Subcutaneous adipose tissue (tissue), 4 donors: ENCODE results near the gene FBXL17. TPM values are rescaled to one million over a fixed set of nuclear protein-coding genes. Genes with fewer than 3 reads are reported as not detected.

Experiments used
- total RNA-seq, 4 donors: library from RNA; depleted of rRNA; stranded (reverse); fragments of >200 nt; gene quantifications; one replicate each; pipeline ENCODE4 v1.1.0, GENCODE V29; 2016
- TF ChIP-seq, protein P1 (sequence below): fragments of 450-650 bp; IDR thresholded peaks from one replicate; pipeline ENCODE4 v1.5.1; 2016; ENCODE audit warnings: low read depth, mild to moderate bottlenecking, control low read depth, antibody characterized with exemption, moderate library complexity

The FBXL17 gene
- total RNA-seq, 4 donors from 2014 or later = 19.4 to 22.2 (median 21.3) TPM

DNA sequence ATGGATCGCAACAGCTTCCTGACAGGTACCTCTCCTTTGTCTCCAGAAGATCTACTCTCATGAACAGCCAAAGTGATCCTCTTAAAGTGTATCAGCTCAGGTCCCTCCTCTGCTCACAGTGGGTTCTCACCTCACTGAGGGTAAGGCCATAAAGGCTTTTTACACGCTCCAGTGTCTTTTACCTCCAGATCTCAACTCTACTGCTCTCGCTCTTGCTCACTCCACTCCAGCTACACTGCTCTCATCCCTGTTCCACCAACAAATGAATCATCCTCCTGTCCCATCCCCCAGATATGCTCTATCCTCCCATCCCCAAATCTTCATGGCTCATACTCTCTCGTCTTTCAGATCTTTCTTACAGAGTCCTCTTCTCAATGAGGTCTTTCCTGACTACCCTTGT, 462.5 kb downstream of the FBXL17 start:
- TF ChIP-seq, protein P1, sequence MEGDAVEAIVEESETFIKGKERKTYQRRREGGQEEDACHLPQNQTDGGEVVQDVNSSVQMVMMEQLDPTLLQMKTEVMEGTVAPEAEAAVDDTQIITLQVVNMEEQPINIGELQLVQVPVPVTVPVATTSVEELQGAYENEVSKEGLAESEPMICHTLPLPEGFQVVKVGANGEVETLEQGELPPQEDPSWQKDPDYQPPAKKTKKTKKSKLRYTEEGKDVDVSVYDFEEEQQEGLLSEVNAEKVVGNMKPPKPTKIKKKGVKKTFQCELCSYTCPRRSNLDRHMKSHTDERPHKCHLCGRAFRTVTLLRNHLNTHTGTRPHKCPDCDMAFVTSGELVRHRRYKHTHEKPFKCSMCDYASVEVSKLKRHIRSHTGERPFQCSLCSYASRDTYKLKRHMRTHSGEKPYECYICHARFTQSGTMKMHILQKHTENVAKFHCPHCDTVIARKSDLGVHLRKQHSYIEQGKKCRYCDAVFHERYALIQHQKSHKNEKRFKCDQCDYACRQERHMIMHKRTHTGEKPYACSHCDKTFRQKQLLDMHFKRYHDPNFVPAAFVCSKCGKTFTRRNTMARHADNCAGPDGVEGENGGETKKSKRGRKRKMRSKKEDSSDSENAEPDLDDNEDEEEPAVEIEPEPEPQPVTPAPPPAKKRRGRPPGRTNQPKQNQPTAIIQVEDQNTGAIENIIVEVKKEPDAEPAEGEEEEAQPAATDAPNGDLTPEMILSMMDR = no peak

DNA sequence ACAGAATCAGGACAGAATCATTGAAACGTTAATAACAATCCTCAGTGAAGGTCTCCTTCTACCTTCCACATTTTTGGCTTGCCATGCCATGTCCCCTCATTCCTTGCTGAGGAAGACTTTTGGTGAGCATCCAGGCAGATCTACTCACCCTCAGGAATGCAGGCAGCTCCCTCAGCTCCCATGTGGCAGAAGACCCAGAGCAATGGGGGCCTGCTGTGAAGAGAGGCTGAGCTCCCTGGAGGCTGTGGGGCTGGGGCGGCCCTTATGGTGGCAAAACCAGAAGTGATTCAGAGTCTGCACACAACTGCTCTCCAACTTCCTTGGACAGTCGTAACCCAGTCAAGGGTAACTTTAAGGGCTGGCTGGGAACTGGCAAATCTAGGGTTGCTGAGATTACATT, 463.9 kb downstream of the FBXL17 start:
- TF ChIP-seq, protein P1 = no peak

DNA sequence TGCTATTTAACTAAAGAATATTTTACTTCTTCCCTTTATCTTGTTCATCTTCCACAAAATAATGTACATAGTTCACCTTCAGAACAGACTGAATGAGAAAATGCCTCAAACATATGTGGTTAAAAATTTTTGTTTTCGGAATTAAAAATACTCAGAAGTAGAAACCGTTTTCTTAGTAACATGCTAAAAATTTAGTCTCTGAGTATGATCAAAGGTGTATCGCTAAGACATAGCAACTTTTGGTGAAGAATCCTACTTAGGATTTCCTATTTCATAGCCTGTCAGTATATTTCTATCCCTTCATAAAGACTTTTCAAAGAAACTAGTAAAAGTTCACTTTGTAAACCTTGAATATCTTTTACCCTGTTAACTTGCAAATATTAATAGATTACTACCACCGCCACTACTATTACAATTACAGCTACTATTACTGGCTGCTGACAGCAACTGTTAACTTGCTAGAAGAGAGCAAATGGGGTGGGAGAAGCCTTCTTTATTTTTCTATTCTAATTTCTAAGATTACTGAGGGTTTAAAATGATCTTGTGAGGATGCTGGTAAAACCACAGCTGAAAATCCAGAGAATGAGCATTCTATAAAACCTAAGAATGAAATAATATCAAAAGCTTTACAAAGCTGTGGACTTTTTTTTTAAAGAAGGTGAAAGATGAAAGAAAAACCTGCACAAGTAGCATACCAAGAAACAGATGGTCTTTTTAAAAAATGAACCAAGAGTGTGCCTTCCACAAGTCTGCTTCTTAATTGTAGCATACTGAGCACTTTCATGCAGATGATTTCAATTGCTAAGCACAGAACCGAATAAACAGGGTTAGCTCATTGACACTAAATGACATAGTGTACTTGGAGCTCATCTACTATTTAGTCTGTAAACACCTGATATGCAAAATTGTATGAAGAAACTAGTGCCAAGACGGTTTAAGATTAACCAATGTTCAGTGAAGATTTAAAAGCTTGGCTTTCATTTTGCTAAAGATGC, 464.9 kb downstream of the FBXL17 start:
- TF ChIP-seq, protein P1 = no peak

DNA sequence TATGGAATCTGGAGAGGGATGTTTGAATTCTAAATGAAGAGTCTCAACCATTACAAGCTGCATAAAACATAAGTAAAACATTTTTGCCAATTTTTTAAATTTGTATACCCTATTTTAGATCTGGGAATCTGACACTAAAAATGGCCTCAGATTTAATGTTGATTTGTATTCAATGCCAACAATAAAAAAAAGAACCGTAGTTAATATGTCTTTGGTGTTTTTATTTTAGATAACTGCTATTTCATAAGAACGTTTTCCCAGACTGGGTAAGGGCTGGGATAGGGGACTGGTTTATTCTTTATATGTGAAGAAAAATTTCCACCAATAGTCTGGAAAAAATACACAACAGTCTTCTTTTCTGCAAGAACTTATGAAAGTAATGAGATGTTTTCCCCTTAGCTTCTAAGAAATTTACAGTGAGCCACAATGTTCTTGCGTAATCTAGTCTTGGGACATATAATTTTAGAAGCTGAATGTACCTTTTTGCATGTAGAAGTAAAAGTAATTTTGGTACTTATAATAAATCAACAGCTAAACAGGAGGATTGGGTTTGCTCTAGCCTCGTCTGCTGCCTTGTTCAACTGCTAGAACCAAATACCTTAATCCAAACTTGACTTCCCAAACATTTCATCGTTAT, 466.6 kb downstream of the FBXL17 start:
- TF ChIP-seq, protein P1 = no peak

DNA sequence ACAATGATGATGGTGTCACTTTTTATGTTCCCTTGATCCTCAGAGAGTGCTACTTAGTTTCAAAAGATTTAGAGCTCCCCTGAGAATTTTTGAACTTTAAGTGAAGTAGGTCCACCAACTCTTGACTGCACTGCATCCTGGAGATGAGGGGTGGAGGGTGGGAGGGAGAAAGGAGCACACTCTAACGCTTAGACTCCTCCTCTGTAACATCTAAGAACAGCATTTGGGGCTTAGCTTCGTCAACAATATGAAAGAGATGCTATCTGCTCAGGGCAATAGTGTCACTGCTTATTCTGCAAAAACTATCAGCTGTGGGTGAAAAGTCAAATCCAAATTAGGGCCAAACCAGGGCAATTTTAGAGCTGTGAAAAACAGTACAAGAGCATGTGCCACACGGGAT, 468.4 kb downstream of the FBXL17 start:
- TF ChIP-seq, protein P1 = no peak

DNA sequence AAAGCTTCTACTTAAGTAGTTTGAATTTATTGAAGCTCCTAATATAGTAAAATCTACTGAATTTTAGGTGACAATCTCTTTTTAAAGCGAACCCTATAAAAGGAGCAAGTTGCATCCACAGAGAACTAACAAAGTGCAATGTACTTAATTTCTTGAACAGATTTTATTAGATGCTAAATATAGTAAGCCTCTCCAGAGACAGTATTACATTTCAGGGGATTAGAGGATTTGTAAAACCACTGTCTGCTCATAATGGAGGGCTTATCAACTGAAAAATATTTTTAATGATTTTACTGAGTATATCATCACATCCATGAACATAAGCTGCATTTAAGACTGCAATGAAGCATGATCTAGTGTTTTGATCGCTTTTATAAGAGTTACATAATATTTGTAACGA, 481.2 kb downstream of the FBXL17 start:
- TF ChIP-seq, protein P1 = no peak

DNA sequence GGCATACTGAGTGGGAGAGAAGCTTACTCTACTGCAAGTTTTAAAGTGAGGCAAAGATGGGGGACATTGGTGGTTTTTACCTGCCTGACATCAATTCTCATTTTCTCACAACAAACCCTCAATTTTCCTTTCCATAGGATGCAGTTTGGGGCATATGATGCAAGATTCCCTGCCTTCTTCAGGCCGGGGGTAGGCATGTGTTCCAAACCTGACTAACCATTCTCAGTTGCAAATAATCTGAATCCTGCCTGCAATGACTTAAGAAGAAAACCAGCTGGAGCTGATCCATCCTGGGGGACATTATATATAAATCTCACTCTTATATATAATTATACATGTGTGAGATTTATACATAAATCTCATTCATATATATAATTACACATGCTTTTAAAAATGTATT, 487.5 kb downstream of the FBXL17 start:
- TF ChIP-seq, protein P1 = no peak
